Measurements from ENCODE around the gene RSPRY1. TPM values are rescaled to one million over a fixed set of nuclear protein-coding genes. Genes with fewer than 3 reads are reported as not detected.
A peak's percentile ranks its signal among the peaks of the same experiment; 100 is the strongest.

The RSPRY1 gene
- total RNA-seq, 2 donors from 2014 or later = 17.0 to 17.2 TPM

GRCh38 chr16:57258910-57259475, 72.9 kb downstream of the RSPRY1 start:
- peaks cover 0 to 13% of the 10 kb centered on the region in 2 donors for H3K4me1 ChIP-seq
- no peak for DNase-seq (ENCODE audit: low spot score)
- H3K4me3 ChIP-seq = no peak overlapping the region
- H3K27ac ChIP-seq = no peak overlapping the region
- H3K9me3 ChIP-seq = no peaks in the 10 kb centered on the region
- no peak for TF ChIP-seq CTCF (IDR thresholded peaks at IDR 0.05)
- peaks cover 11% of the 10 kb centered on the region for H3K36me3 ChIP-seq
- H3K27me3 ChIP-seq = no peaks in the 10 kb centered on the region

- no peak for DNase-seq (ENCODE audit: low spot score)
- peak overlapping the region; percentile 23 to 57 for H3K27ac ChIP-seq
- peaks cover 8% of the 10 kb centered on the region for H3K36me3 ChIP-seq
- H3K9me3 ChIP-seq = no peaks in the 10 kb centered on the region
- H3K27me3 ChIP-seq = no peaks in the 10 kb centered on the region
- no peak for TF ChIP-seq CTCF (IDR thresholded peaks at IDR 0.05)
- H3K4me3 ChIP-seq = no peak overlapping the region
- peaks cover 0 to 14% of the 10 kb centered on the region in 2 donors for H3K4me1 ChIP-seq
Observed at GRCh38 chr16:57260294-57260929, 74.3 kb downstream of the RSPRY1 start.

- Histone ChIP-seq H3K4me3 (no peak overlapping the region), H3K36me3 (no peaks in the 10 kb centered on the region), H3K27me3 (no peaks in the 10 kb centered on the region), H3K4me1 (peaks cover 0 to 28% of the 10 kb centered on the region in 2 donors), H3K9me3 (no peaks in the 10 kb centered on the region), H3K27ac (no peak overlapping the region)
- TF ChIP-seq CTCF (IDR thresholded peaks at IDR 0.05) = no peak
- no peak for DNase-seq (ENCODE audit: low spot score)
Observed at GRCh38 chr16:57261806-57262205, 75.7 kb downstream of the RSPRY1 start.

- H3K4me3 ChIP-seq = no peak overlapping the region
- H3K27ac ChIP-seq = no peak overlapping the region
- no peak for DNase-seq (ENCODE audit: low spot score)
- H3K27me3 ChIP-seq = no peaks in the 10 kb centered on the region
- no peaks in the 10 kb centered on the region for H3K36me3 ChIP-seq
- no peaks in the 10 kb centered on the region for H3K9me3 ChIP-seq
- peaks cover 0 to 39% of the 10 kb centered on the region in 2 donors for H3K4me1 ChIP-seq
- no peak for TF ChIP-seq CTCF (IDR thresholded peaks at IDR 0.05)
Observed at GRCh38 chr16:57262841-57263540, 76.9 kb downstream of the RSPRY1 start.

GRCh38 chr16:57263541-57264351, 77.6 kb downstream of the RSPRY1 start:
- H3K9me3 ChIP-seq = no peaks in the 10 kb centered on the region
- no peak for DNase-seq (ENCODE audit: low spot score)

More at GRCh38 chr16:57263541-57264351, 77.6 kb downstream of the RSPRY1 start:
- no peak overlapping the region for H3K4me3 ChIP-seq
- no peaks in the 10 kb centered on the region for H3K36me3 ChIP-seq
- TF ChIP-seq CTCF (IDR thresholded peaks at IDR 0.05) = no peak
- H3K4me1 ChIP-seq = peaks cover 0 to 47% of the 10 kb centered on the region in 2 donors
- no peaks in the 10 kb centered on the region for H3K27me3 ChIP-seq
- no peak overlapping the region for H3K27ac ChIP-seq

Measured in right atrium auricular region (tissue), 2 donors.